Endothelial cell of hepatic sinusoid (primary cell): Measurements from ENCODE around the gene PARD3B.

Source experiments
- in situ Hi-C: cut with HindIII; loops from 2 replicates; pipeline ENCODE4 v1.10.0; 2017; ENCODE audit warnings: low sequenced_read_pairs

PARD3B gene

DNA sequence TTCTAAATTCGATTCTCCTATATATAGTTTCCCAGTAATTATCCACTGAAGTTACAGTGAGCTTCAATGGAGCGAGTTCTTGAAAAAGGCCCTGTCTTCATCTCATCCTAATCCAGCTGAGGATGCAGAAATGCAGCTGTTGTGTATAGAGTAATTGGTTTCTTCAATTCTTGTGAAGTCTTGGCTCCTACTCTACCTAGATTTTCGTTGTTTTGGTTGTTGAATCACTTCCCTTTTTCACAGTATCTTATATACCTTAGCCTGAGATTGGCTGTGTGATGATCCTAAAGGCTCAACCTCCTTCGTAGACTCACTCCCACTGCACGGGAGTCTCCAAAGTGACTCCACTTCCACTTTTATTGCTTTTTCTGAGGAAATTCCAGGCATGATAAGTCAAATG is 280.4 kb downstream of the PARD3B start:
- in situ Hi-C loops, result no loop called here

DNA sequence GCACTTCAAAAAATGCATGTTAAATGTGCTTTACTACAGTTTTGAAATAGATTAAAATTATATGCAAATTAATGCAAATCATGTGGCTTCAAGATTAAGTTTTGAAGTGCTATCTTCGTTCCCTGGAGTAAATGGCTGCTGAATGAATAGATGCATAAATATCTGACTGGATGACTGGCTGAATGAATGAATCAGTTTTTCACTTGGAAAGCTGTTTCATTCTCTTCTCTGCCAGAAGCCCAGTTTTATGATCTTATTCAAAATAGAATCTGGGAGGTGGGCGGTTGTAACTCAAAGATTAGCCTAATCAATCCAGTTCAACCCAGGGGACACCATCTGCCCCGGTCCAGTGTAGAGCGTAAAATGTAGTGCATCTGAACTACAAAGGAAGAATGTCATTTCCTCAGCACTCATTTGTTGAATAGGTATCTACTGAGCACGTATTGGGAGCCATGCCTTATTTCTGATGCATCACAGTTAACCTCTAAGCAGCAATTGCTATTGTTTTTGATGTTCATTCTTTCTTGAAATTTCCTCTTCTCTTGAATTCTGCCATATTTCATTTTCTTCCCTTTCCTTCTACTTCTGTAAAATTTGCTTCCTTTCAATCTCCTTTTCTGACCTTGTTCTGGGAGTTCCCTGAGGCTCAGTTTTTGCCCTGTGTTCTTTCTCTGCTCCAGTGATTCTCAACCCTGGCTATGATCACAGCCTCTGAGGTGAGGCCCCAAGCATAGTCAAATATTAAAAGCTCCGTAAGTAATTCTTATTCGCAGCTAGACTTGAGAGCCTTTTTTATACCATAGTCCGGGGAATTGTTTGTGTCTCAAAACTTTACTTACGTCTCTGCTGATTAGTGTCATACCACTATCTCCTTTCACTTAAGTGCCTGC is 282.7 kb downstream of the PARD3B start:
- in situ Hi-C loops, result no loop called here

DNA sequence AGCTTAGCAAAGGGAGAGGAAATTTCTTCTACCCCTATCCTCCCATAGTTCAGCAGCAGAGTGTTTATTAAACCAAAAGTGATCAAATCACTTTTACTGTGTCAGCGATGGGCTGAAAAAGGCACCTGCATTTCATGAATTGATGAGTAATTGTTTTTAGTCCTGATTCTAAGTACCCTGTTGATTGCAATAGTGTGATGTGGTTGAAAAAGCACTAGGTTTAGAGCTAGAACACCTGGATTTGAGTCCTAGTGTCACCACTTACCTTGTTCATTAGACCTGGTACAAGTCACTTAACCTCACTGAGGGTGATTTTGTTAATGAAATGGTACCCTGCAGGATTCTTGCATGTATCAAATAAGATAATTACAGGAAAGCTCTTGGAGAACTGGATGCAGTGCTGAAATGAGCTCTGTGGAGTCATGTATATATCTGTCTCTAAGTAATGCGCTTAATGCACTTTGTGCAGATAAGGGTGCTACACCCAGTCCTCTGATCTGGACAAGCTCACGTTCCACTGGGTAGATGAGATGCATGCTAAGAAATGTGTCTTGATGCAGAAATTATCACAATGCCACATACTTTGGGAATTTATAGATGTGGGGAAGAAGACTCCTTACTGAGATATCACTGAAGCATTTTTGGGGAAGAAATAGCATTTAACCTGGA is 289.6 kb downstream of the PARD3B start:
- in situ Hi-C loops, result no loop called here

DNA sequence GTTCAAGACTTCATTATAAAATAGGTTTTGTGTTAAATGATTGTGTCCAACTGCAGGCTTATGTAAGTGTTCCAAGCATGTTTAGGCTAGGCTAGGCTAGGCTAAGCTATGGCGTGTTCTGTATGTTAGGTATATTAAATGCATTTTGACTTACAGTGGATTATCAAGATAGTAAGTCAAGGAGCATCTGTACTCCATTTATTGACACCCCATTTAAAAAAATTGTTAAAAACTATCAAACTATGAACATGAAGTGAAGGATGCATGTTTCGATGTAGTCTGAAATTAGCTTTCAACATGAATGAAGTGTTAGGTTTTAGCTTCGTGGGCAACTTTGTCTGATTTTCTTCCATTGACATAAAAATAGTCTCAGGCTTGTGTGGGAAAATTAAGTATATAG is 290.5 kb downstream of the PARD3B start:
- in situ Hi-C loops, result no loop called here

DNA sequence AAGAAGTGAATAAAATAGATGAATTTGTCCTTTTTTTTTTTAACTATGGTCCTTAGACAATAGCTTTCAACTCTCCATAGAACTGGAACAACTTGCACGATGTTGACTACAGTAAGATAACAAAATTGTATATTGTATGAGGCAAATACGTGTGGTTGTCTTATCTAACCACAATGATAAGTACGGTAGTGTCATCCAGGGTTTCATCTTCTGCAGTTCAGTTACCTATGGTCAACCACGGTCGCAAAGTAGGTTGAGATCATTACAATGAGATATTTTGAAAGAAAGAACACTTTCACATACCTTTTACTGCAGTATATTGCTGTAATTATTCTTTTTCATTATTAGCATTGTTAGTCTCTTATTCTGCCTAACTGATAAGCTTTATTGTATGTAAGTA is 295.2 kb downstream of the PARD3B start:
- in situ Hi-C loops, result no loop called here

DNA sequence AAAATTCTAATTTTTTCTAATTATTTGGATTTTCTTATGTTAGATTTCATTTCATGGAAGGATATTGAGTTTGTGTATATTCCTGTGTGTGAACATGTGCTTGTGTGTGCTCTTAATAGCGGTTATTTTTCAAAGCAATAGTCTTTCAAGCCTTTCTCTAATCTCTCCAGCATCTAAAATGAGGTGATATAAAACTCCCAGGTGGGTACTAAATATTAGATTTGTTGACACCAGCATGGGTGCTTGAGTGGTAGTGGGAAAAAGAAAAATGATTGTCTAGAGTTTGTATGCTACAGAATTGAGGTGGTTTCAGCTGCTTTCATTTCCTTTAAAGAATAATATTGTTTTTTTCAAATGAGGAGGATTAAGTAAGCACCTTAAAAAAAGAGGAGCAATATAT is 296.8 kb downstream of the PARD3B start:
- in situ Hi-C loops, result no loop called here

DNA sequence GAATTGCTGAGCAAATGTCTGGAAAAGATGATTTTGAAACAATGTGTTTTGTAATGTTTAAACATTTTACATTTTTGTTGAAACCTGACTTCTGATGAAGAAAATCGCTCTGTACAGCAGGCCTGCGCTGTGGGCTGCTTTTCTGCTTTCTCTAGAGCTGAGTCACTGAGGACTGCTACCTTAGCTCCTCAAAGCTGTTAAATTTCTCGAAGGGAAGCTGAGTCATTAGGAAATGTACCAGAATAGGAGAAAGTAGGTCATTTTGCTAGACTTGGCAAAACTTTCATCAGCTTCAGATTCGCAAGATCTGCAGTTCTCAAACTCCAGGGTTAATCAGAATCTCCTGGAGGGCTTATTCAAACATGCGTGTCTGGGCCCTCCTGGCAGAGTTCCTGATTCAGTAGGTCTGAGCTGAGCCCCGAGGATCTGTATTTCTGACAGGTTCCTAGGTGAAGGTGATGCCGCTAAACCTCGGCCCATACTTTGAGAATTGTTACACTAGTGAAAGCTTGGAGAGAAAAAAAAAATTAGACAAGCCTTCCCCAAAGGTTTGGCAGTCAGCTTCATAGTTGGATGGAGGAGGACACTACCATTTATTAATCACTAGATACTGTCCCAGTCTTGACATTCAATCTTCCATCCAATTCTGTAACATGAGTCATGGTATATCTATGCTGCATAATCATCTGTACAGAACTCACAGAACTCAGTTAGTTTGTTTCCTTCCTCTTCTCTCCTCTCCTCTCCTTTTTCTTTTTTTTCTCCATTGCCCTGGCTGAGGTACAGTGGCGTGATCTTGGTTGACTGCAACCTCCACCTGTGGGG is 297.6 kb downstream of the PARD3B start:
- in situ Hi-C loops, result no loop called here

DNA sequence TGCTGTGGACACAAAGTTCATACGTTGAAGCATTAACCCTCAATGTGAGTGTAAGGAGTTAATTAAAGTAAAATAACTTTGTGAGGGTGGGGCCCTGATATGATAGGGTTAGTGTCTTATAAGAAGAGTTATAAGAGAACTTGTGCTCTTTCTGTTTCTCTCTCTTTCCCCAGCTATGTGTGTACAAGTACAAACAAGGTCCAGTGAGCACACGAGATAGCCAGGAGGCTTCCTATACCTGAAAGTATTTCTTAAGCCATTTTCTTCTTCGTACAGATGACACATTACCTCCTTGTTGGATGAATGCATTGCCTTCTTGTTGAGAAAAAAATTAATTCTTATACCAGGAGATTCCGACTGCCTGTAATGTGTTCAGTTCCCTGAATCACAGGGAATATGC is 301.2 kb downstream of the PARD3B start:
- in situ Hi-C loops, result no loop called here

DNA sequence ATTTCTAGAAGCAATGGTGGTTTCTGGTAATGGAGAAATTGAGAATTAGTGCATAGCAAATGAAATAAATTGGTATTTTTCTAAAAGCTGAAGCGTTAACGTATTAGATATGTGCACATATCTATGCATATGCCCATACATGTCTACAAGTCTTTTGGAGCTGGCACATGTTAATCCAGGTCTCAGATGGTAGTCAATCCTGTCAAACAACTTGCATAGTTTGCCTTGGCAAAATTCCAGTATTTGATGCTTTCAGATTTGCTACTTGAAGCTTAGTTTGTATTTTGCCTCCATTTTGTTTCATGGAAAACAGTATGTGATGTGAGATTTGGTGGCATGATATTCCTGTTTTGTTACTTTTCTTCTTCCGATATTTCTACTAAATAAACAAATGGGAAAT is 304.6 kb downstream of the PARD3B start:
- in situ Hi-C loops, result loop anchor here (5.0 kb wide), 2 partner anchors 62 to 73 kb away; no protein-coding TSS in a partner anchor

DNA sequence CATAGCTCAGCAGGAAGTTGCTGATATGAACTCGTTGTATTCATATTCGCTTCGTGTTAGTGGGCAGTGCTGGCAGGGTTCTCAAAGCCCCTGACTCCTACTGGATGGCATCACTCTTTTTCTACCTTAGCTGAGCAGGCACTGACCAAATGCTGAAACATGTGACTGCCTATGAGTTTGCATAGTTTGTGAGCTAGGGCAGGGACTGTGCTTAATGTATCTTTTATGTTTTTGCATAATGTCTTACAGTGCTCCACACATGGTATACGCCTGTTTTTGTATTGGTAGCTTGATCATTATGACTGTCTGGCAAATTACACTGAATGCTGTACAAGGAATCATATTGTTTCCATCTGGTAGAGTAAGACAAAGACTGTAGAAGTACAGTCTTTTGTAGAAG is 305.3 kb downstream of the PARD3B start:
- in situ Hi-C loops, result loop anchor here (5.0 kb wide), 2 partner anchors 62 to 73 kb away; no protein-coding TSS in a partner anchor

DNA sequence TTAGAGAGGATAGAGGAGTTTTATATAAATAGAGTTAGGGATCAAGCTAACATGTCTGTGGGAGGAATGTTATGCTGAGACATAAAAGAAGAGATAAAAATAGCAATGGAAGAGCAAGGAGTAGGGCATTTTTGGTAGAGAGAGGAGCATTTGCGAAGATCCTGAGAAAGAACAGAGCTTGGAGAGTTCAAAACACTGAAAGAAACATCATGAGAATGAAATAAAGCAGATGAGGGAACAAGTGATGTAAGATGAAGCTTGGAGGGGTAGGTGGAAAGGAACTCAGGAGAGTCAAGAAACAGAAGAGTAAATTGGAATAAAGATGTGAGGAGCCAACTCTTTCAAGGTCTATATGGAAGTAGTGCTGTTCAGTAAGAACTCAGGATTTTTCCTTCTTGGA is 308.6 kb downstream of the PARD3B start:
- in situ Hi-C loops, result loop anchor here (5.0 kb wide), 2 partner anchors 58 to 77 kb away; no protein-coding TSS in a partner anchor

DNA sequence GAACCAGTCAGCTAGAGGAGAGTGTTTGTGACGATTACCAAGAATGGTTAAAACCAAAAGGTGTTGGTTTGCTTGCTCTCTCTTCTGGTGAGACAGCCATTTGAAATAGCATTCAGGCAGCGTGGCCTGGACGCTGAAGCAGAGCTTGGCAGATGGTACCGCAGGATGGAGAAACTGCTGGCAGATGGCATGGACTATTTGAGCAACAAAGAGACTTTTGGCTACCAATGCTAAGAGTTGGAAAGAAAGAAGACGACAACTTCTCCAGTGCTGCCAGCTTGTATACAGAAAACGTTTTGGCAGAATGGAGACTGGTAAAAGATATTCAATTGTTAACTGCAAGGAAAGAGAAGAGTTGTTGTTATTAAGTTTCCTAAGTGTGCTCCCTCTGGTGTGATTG is 315.0 kb downstream of the PARD3B start:
- in situ Hi-C loops, result no loop called here

DNA sequence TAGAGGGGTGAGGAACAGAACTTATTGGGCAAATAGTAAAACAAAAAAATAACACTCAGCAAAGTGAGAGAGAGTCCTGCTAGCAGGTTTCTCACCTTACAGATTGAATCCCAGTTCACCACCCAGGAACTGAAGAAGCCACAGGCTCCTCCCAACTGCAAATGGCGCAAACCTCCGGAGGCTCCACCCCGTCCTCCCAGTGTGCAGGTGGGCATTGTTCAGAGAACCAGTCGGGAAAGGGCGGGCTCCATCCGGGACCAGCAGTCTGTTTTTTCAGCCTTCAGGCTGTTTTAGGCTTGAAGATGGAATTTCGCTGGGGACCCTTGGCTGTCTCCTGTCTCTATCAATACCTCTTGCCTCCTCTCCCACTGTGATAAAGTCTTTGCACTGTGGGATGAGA is 317.5 kb downstream of the PARD3B start:
- in situ Hi-C loops, result no loop called here

DNA sequence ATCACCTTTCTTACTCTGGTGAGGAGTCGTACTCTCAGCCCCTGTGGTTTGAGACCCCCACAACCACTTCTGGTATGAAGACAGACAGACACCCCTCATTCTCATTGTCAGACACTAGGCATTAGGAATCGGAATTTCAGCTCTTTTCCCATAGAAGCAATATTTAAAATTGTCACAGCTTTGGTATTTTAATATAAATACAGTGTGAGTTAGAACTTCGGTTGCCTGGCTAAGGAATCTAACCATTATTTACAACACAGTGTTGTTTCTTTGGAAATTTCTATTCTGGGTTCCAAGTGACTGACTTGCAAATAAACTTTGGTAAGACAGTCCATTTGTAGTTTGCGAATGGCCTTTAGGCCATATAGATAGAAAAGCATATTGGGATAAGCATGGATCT is 318.1 kb downstream of the PARD3B start:
- in situ Hi-C loops, result no loop called here

DNA sequence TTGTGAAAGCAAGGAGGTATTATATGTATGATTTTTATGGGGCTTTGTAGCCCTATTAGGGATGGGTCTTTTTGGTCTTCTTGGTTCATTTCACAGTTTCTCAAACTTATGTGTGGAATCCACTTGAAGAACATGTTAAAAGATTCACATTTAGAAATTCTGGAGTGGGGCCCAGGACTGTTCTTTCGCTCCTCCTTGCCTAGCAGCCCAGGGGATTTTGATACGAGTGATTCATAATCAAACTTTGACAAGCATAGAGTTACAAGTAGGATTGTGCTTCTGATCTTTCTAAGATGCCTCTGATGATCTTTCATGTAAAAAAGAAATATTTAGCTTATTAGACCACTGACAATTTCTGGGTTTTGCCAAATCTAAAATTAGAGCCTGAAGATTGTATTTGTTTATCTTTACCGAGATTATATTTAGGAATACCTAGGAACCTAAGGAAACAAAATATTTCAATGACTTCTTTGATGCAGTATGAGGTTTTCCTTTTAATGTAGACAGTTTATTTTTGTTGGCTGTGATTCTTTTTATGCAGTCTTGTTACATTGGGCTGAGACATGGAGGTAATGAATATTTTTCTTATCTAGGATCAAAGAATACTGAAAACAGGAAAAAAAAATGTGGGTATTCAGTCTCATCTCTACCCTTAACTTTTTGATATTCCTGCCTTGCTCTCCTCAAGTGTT is 324.0 kb downstream of the PARD3B start:
- in situ Hi-C loops, result no loop called here

DNA sequence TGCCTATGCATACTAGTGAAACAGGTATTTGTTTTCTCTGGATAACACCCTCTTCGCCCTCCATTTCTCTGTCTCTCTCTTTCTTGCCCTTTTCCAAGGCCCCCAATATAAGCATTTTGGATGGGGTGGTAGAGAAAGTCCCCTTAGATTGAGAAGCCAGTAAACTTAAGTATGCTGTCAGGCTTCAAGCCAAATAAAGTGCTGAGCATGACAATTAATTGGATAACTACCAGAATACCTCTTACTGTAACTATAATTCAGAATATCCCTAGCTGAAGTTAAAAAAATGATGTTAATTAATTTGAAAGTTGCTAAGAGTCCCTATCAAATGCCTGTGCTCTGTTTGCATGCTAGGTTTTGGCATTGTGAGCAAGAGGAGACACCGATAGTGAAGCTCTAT is 324.8 kb downstream of the PARD3B start:
- in situ Hi-C loops, result no loop called here

DNA sequence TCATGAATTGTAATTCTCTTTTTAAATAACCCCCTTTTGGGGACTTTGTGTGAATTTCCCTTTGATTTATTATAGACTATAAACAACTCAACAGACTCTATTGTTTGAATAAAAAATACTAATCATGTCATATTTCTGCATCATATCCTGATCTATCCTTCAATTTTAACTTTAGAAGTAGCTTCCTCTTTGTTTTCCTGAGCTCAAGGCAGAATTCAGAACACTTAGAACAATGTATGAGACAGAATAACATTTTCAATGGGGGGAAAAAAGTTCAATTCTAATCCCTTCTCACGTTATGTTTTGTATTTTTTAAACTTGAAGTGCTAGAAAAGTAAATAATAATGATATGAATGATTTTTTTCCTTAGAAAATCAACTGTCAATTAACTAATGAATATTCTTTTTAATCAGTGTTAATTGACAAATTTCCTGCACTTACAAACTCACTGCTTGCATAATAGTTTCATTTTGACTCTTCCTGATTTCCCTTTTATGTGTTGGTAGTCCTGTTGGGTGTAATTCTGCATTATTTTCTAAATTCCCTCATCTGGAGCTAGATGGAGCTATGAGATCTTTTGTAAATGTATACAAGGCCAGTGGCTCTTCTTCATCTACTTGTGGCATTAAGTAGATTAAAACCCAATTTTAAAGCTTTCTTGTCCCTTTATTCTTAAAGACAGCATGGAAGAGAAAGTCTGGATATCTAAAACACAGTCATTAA is 326.1 kb downstream of the PARD3B start:
- in situ Hi-C loops, result no loop called here

DNA sequence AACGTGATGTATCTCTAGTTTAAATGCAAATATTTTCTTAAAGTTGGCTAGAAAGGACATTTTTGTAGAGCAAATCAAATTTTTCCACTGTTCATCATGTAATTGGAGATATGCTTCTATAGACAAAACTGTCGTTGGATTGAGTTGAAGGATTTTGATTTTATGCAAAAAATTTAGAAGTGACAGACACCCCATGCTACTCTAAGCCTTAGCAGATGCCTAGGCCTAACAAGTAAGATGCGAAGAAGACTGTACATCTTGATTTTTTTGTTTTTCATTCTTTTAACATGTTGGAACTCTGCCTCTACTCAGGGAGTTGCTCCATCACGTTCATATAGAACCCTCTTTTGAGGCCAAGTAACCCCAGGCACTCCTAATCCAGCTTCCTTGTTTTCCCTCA is 331.0 kb downstream of the PARD3B start:
- in situ Hi-C loops, result no loop called here

DNA sequence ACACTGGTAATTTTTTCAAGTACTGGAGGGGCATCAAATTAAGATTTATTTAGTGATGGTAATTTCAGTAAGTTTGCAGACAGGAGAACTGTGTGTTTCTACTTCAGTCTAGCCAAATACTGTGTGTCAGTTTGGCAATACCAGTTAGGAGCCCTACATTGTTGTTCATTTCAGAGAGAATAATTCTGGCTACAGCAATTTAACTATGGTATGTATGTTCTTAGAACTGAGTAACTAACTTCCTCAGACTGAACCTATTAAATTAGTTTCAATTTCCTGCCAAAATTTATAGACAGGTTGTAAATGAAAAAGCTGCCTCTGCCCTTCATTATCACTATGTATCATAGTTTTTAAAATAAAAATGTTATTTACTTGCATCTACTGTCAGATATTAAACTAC is 332.4 kb downstream of the PARD3B start:
- in situ Hi-C loops, result no loop called here

DNA sequence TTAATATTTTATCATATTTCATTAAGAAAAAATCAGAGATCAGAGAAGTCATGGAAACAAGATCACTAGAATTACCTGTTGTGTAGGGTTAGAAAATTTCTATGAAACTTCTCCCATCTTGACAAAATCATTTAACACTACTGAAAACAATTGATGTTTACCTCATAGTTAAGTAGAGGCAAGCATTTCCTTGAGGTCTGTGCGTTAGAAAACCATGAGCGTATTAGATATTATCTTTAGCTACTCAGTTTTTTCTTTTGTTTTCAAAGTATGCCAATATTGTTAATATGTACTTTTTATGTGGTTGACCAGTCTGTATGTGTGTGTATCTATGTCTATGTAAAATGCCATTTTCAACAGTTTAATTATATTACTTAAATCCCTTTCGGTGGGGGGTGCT is 335.7 kb downstream of the PARD3B start:
- in situ Hi-C loops, result no loop called here
